Endothelial cell of umbilical vein (primary cell): ENCODE measurements around the gene TADA2B. TPM values are rescaled to one million over a fixed set of nuclear protein-coding genes. Genes with fewer than 3 reads are reported as not detected.

Source experiments
- BruUV-seq: library from RNA; stranded (reverse); fragments of 400-500 nt; replicated peaks from 2 replicates; lab custom pipeline; 2021; lab: Mats Ljungman, UMichigan
- CTCF ChIA-PET: fragments of 300-600, 350-600 bp; sonication (Branson Sonifier 250); formaldehyde crosslinking; loops from one replicate; lab custom pipeline; 2021; ENCODE audit warnings: antibody characterized with exemption, inconsistent platforms; lab: Charles Lee
- POLR2A ChIA-PET: fragments of 300-600, 350-600 bp; sonication (Branson Sonifier 250); formaldehyde crosslinking; loops from one replicate; lab custom pipeline; 2021; ENCODE audit warnings: antibody characterized with exemption, inconsistent platforms; lab: Charles Lee
- DNase-seq: peaks from one replicate; pipeline ENCODE4 v3.0.0-alpha.2; 2011; ENCODE audit warnings: low read depth, low spot score
- FAIRE-seq: peaks from 2 replicates; lab custom pipeline; 2011; peaks lifted over from hg19 to GRCh38; lab: Jason Lieb, UNC
- H2AFZ ChIP-seq: 2 replicates; pipeline ENCODE4 v1.6.0; 2012; ENCODE audit warnings: low read depth, low read length, control low read depth, inconsistent platforms
- H3K27ac ChIP-seq: 2 replicates; pipeline ENCODE4 v1.5.1; 2011; ENCODE audit warnings: low read depth, mild to moderate bottlenecking, control low read depth, low read length, moderate library complexity; ENCODE audit not compliant: insufficient read depth
- H3K27me3 ChIP-seq, 2 experiments: 2 replicates each; pipeline versions ENCODE4 v1.6.0 to v1.6.1; 2011; ENCODE audit warnings: low read length in 2 of 2, mixed read lengths in 1 of 2; ENCODE audit not compliant: control insufficient read depth in 2 of 2, insufficient read depth in 2 of 2
- H3K36me3 ChIP-seq, 2 experiments: 2 replicates in 1 of 2; 3 replicates in 1 of 2; pipeline ENCODE4 v1.5.1; 2011; ENCODE audit warnings: low read length in 2 of 2, mild to moderate bottlenecking in 1 of 2, moderate library complexity in 1 of 2; ENCODE audit not compliant: control insufficient read depth in 2 of 2, insufficient read depth in 2 of 2; ENCODE audit errors: extremely low read depth in 1 of 2
- H3K4me1 ChIP-seq: 3 replicates; pipeline ENCODE4 v1.5.1; 2011; ENCODE audit warnings: mild to moderate bottlenecking, low read length; ENCODE audit not compliant: control insufficient read depth, insufficient read depth; ENCODE audit errors: extremely low read depth
- H3K4me2 ChIP-seq: 2 replicates; pipeline ENCODE4 v1.6.1; 2011; ENCODE audit warnings: low read length, control low read depth, mixed read lengths; ENCODE audit not compliant: insufficient read depth
- H3K4me3 ChIP-seq, 3 experiments: fragments of 200-600 bp in 1 of 3; sonication (generic), shearing (Covaris generic) in 1 of 3; replicated peaks in 1 of 3; 2 replicates each; pipeline ENCODE4 v1.5.1; 2011 to 2016; ENCODE audit warnings: control low read depth in 3 of 3, low read length in 3 of 3, mild to moderate bottlenecking in 2 of 3, inconsistent platforms in 1 of 3, low read depth in 1 of 3, moderate library complexity in 1 of 3; ENCODE audit not compliant: insufficient read depth in 1 of 3
- H3K79me2 ChIP-seq: 2 replicates; pipeline ENCODE4 v1.6.0; 2012; ENCODE audit warnings: low read length, inconsistent platforms; ENCODE audit not compliant: control insufficient read depth, insufficient read depth
- H3K9ac ChIP-seq: replicated peaks from 2 replicates; pipeline ENCODE3; 2011; ENCODE audit warnings: low read length, control low read depth; ENCODE audit not compliant: insufficient read depth; ENCODE audit errors: extremely low read depth
- H3K9me1 ChIP-seq: replicated peaks from 3 replicates; pipeline ENCODE4 v1.6.0; 2011; ENCODE audit warnings: mild to moderate bottlenecking, low read length; ENCODE audit not compliant: control insufficient read depth, insufficient read depth; ENCODE audit errors: extremely low read depth
- H3K9me3 ChIP-seq: replicated peaks from 2 replicates; pipeline ENCODE4 v1.5.1; 2012; ENCODE audit warnings: low read length, inconsistent platforms; ENCODE audit not compliant: control insufficient read depth, insufficient read depth
- H4K20me1 ChIP-seq: replicated peaks from 2 replicates; pipeline ENCODE3; 2011; ENCODE audit warnings: mild to moderate bottlenecking, low read length; ENCODE audit not compliant: control insufficient read depth, insufficient read depth; ENCODE audit errors: extremely low read depth
- CTCF ChIP-seq, 2 donors: IDR thresholded peaks; 1 replicate in 1 of 2; 2 replicates in 1 of 2; pipeline ENCODE4 v1.5.1; 2011; ENCODE audit warnings: low read length in 2 of 2, mild to moderate bottlenecking in 2 of 2, moderate library complexity in 2 of 2, control low read depth in 1 of 2, inconsistent platforms in 1 of 2, low read depth in 1 of 2; ENCODE audit not compliant: insufficient read depth in 1 of 2; ENCODE audit errors: extremely low read depth in 1 of 2
- EZH2 ChIP-seq: IDR thresholded peaks from 2 replicates; pipeline ENCODE4 v1.6.1; 2012; ENCODE audit warnings: borderline replicate concordance, low read depth, mild to moderate bottlenecking, moderate library complexity, low read length, inconsistent platforms; ENCODE audit not compliant: severe bottlenecking
- FOS ChIP-seq: IDR thresholded peaks from 2 replicates; pipeline ENCODE4 v1.6.1; 2011; ENCODE audit warnings: mild to moderate bottlenecking, low read length, moderate library complexity, borderline replicate concordance; ENCODE audit not compliant: insufficient read depth
- GATA2 ChIP-seq: IDR thresholded peaks from 2 replicates; pipeline ENCODE4 v1.7.0; 2011; ENCODE audit warnings: low read depth, mild to moderate bottlenecking, moderate library complexity, mixed read lengths, low read length; ENCODE audit not compliant: insufficient read length, insufficient read depth
- JUN ChIP-seq: IDR thresholded peaks from 2 replicates; pipeline ENCODE4 v1.6.1; 2011; ENCODE audit warnings: borderline replicate concordance, low read depth; ENCODE audit not compliant: insufficient read length, insufficient read depth
- MAX ChIP-seq: IDR thresholded peaks from 2 replicates; pipeline ENCODE4 v1.6.1; 2011; ENCODE audit not compliant: insufficient read depth, insufficient read length
- MYC ChIP-seq: IDR thresholded peaks from one replicate; pipeline ENCODE4 v1.6.1; 2011; ENCODE audit warnings: mild to moderate bottlenecking, low read depth, low read length
- POLR2A ChIP-seq: IDR thresholded peaks from 2 replicates; pipeline ENCODE4 v1.6.1; 2012; ENCODE audit warnings: low read depth, mild to moderate bottlenecking, control low read depth, low read length
- POLR2AphosphoS5 ChIP-seq: IDR thresholded peaks from 2 replicates; pipeline ENCODE4 v1.6.1; 2012; ENCODE audit warnings: low read depth, mild to moderate bottlenecking, control low read depth, low read length, moderate library complexity; ENCODE audit not compliant: insufficient read depth
- dilution Hi-C: fragments of 300-500 bp; cut with MboI; formaldehyde crosslinking; loops from one replicate; pipeline ENCODE4 v1.15.0; 2019; ENCODE audit warnings: low sequenced_read_pairs; ENCODE audit not compliant: extremely low pct_ligation_motif_present
- intact Hi-C: fragments of 100-400 bp; cut with micrococcal nuclease; formaldehyde crosslinking; loops from one replicate; pipeline ENCODE4 v1.10.0; 2022
- polyA plus RNA-seq, 4 experiments: library from polyadenylated mRNA; depleted of rRNA in 3 of 4; stranded (reverse) in 3 of 4; unstranded in 1 of 4; fragments of >200 nt; gene quantifications; 2 replicates each; pipeline versions ENCODE4 v1.2.1 to v1.2.3, GENCODE V29; 2011 to 2012; ENCODE audit warnings: missing spikeins in 1 of 4
- total RNA-seq: library from RNA; stranded (reverse); gene quantifications from 2 replicates; pipeline ENCODE4 v1.2.3, GENCODE V29; 2021

The TADA2B gene
- total and polyA plus RNA-seq, 2 donors (not counting 3 experiments of a cell fraction or from before 2014, with no cell fraction given): 5.5 to 11.5 TPM

- no peaks in the 10 kb centered on the region for H3K9me1 ChIP-seq
- H3K4me1 ChIP-seq: no peaks in the 10 kb centered on the region
- ChIA-PET POLR2A (no interaction called here), CTCF (interaction anchor here (2.8 kb wide), 1 partner anchor 13 kb away, joined by 9 read pairs; no protein-coding TSS in a partner anchor)
- peaks cover 2 to 20% of the 10 kb centered on the region in 2 experiments for H3K36me3 ChIP-seq
- no peak overlapping the region for H3K9ac ChIP-seq
- no peaks in the 10 kb centered on the region for H4K20me1 ChIP-seq
- H2AFZ ChIP-seq: no peak overlapping the region
- no peak overlapping the region for H3K27ac ChIP-seq
- H3K27me3 ChIP-seq: no peaks in the 10 kb centered on the region
- no TSS peak for BruUV-seq
- DNase-seq (no peak), FAIRE-seq (no peak)
- intact Hi-C loops (no loop called here), dilution Hi-C loops (no loop called here)
- TF ChIP-seq FOS (no peak), MYC (no peak), EZH2 (no peak)
- H3K4me3 ChIP-seq: no peak overlapping the region
- H3K9me3 ChIP-seq: no peaks in the 10 kb centered on the region
- no peaks in the 10 kb centered on the region for H3K79me2 ChIP-seq
- H3K4me2 ChIP-seq: no peak overlapping the region
Observed at GRCh38 chr4:7004331-7004730, 38.8 kb upstream of the TADA2B start.

GRCh38 chr4:7005571-7005970 lies 37.6 kb upstream of the TADA2B start:
- H3K27me3 ChIP-seq: no peaks in the 10 kb centered on the region
- no peak overlapping the region for H3K4me2 ChIP-seq
- H3K9me1 ChIP-seq: no peaks in the 10 kb centered on the region
- ChIA-PET POLR2A (no interaction called here), CTCF (interaction anchor here (2.8 kb wide), 1 partner anchor 14 kb away, joined by 9 read pairs; no protein-coding TSS in a partner anchor)
- TF ChIP-seq JUN (no peak), POLR2AphosphoS5 (no peak), MAX (no peak), GATA2 (no peak), POLR2A (no peak), EZH2 (no peak), MYC (no peak), FOS (no peak), CTCF (IDR thresholded peaks at IDR 0.05; ENCODE audit: extremely low read depth in 1 of 2, insufficient read depth in 1 of 2, low read depth in 1 of 2, low read length in 2 of 2) (no peak)
- intact Hi-C loops (no loop called here), dilution Hi-C loops (no loop called here)
- BruUV-seq: no TSS peak
- peaks cover 0 to 14% of the 10 kb centered on the region in 2 experiments for H3K36me3 ChIP-seq
- no peaks in the 10 kb centered on the region for H3K9me3 ChIP-seq
- no peak overlapping the region for H3K27ac ChIP-seq
- no peak overlapping the region for H2AFZ ChIP-seq
- no peaks in the 10 kb centered on the region for H3K4me1 ChIP-seq
- DNase-seq (no peak), FAIRE-seq (no peak)
- H3K9ac ChIP-seq: no peak overlapping the region
- H4K20me1 ChIP-seq: no peaks in the 10 kb centered on the region
- H3K79me2 ChIP-seq: no peaks in the 10 kb centered on the region
- H3K4me3 ChIP-seq: no peak overlapping the region
